Mucosa of rectum (tissue), 2 donors: ENCODE measurements around the gene UNC13B.

Experiments
- H3K27ac ChIP-seq, 2 donors: one replicate each; pipeline ENCODE4 v1.7.0; 2013; ENCODE audit warnings: inconsistent platforms in 2 of 2, low read depth in 2 of 2, low read length in 2 of 2
- H3K27me3 ChIP-seq, 2 donors: one replicate each; pipeline ENCODE4 v1.7.0; 2013; ENCODE audit warnings: low read length in 2 of 2; ENCODE audit not compliant: control insufficient read depth in 2 of 2, insufficient read depth in 2 of 2
- H3K36me3 ChIP-seq, 2 donors: one replicate each; pipeline ENCODE4 v1.7.0; 2013; ENCODE audit warnings: low read length in 2 of 2; ENCODE audit not compliant: control insufficient read depth in 2 of 2, insufficient read depth in 2 of 2
- H3K4me1 ChIP-seq, 2 donors: one replicate each; pipeline ENCODE4 v1.7.0; 2013; ENCODE audit warnings: low read length in 2 of 2, mild to moderate bottlenecking in 1 of 2; ENCODE audit not compliant: control insufficient read depth in 2 of 2, insufficient read depth in 2 of 2
- H3K4me3 ChIP-seq, 2 donors: one replicate each; pipeline ENCODE4 v1.7.0; 2013; ENCODE audit warnings: low read length in 2 of 2
- H3K9ac ChIP-seq, 2 donors: one replicate each; pipeline ENCODE4 v1.7.0; 2013; ENCODE audit warnings: low read length in 2 of 2, low read depth in 1 of 2, mild to moderate bottlenecking in 1 of 2
- H3K9me3 ChIP-seq, 2 donors: one replicate each; pipeline ENCODE4 v1.7.0; 2013; ENCODE audit warnings: low read length in 2 of 2; ENCODE audit not compliant: control insufficient read depth in 2 of 2
- donor health status: healthy.
- donor health status: Normal muscosa, but diverticular disease.

UNC13B gene

DNA sequence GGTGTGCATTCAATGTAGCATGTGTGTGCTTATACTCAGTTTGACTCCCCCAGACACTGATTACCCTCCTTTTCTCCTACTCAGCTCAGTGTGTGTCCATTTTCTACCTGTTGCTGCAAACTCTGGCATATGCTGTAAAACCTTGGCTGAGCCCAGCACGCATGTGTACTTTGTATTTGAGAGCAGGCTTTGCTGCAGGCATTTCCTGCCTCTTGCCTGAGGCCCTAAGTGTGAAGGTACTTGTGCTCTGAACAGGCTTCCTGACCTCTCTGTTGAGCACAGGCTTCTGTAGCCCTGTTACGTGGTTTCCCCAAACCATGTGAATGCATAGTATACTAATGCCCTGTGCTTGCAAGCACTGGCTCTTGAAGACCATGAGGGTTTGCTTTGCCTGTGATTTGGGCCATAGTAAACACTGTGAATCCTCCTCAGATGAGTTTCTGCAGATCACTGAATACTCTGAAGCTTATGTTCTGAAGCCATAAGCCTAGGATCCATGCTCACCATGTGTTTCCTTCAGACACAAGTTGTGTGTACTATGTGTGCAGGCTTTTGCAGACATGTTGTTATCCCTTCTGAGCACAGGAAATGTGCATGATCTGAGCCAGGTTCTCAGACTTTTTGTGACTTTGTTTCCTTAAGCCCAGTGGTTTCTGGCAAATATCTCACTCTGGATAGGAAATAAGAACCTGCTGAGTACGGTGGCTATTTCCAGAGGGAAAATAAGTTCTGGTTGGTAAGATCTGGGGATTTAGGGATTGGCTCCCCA lies 203.2 kb downstream of the UNC13B start:
- H3K27me3 ChIP-seq = no peaks in the 10 kb centered on the region
- H3K9ac ChIP-seq = no peak overlapping the region
- H3K36me3 ChIP-seq = peaks cover 5 to 9% of the 10 kb centered on the region in 2 donors
- no peaks in the 10 kb centered on the region for H3K4me1 ChIP-seq
- H3K4me3 ChIP-seq = no peak overlapping the region
- no peak overlapping the region for H3K27ac ChIP-seq
- H3K9me3 ChIP-seq = no peaks in the 10 kb centered on the region

DNA sequence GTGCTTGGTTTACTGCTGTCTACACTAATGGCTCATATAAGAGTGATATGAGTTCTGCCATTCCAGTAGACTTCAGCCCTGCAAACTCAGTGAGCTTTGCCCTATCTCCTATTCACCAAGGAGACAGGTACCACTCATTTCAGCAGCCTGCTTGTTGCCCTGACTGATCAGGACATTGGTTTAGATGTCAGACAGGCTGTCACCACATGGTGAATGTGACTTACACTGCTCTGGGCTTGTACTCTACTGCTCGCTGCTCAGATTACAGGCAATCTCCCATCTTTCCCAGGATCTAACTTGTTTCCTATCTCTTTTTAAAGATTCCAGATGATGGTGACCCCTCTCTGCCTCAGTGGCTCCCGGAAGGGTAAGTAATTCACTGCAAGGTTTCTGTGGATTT lies 204.8 kb downstream of the UNC13B start:
- H3K27me3 ChIP-seq = no peaks in the 10 kb centered on the region
- no peak overlapping the region for H3K9ac ChIP-seq
- no peaks in the 10 kb centered on the region for H3K9me3 ChIP-seq
- H3K27ac ChIP-seq = no peak overlapping the region
- H3K36me3 ChIP-seq = peaks cover 13 to 19% of the 10 kb centered on the region in 2 donors
- no peak overlapping the region for H3K4me3 ChIP-seq
- H3K4me1 ChIP-seq = no peaks in the 10 kb centered on the region

GRCh38 chr9:35367451-35367850 lies 205.6 kb downstream of the UNC13B start:
- H3K9ac ChIP-seq = no peak overlapping the region
- H3K36me3 ChIP-seq = peaks cover 13 to 23% of the 10 kb centered on the region in 2 donors
- H3K9me3 ChIP-seq = no peaks in the 10 kb centered on the region
- H3K27me3 ChIP-seq = no peaks in the 10 kb centered on the region
- H3K4me3 ChIP-seq = no peak overlapping the region
- no peak overlapping the region for H3K27ac ChIP-seq
- no peaks in the 10 kb centered on the region for H3K4me1 ChIP-seq

- Histone ChIP-seq H3K36me3 (peaks cover 18 to 23% of the 10 kb centered on the region in 2 donors), H3K9ac (no peak overlapping the region), H3K9me3 (no peaks in the 10 kb centered on the region), H3K4me3 (no peak overlapping the region), H3K4me1 (no peaks in the 10 kb centered on the region), H3K27me3 (no peaks in the 10 kb centered on the region), H3K27ac (no peak overlapping the region)
These were observed 208.4 kb downstream of the UNC13B start for GRCh38 chr9:35370241-35370640.

GRCh38 chr9:35374436-35374835 lies 212.6 kb downstream of the UNC13B start:
- no peak overlapping the region for H3K9ac ChIP-seq
- H3K9me3 ChIP-seq = no peaks in the 10 kb centered on the region
- no peak overlapping the region for H3K27ac ChIP-seq
- H3K4me3 ChIP-seq = no peak overlapping the region
- peaks cover 27 to 39% of the 10 kb centered on the region in 2 donors for H3K36me3 ChIP-seq
- H3K4me1 ChIP-seq = no peaks in the 10 kb centered on the region
- no peaks in the 10 kb centered on the region for H3K27me3 ChIP-seq

- no peaks in the 10 kb centered on the region for H3K4me1 ChIP-seq
- H3K27me3 ChIP-seq = no peaks in the 10 kb centered on the region
- no peak overlapping the region for H3K9ac ChIP-seq
- no peaks in the 10 kb centered on the region for H3K9me3 ChIP-seq
- no peak overlapping the region for H3K4me3 ChIP-seq
- peaks cover 25 to 37% of the 10 kb centered on the region in 2 donors for H3K36me3 ChIP-seq
- no peak overlapping the region for H3K27ac ChIP-seq
These were observed 213.1 kb downstream of the UNC13B start for GRCh38 chr9:35374910-35375309.

GRCh38 chr9:35380039-35380438 lies 218.2 kb downstream of the UNC13B start:
- Histone ChIP-seq H3K4me1 (no peaks in the 10 kb centered on the region), H3K9ac (no peak overlapping the region), H3K9me3 (no peaks in the 10 kb centered on the region), H3K36me3 (peaks cover 46 to 58% of the 10 kb centered on the region in 2 donors), H3K27me3 (no peaks in the 10 kb centered on the region), H3K4me3 (no peak overlapping the region), H3K27ac (no peak overlapping the region)

DNA sequence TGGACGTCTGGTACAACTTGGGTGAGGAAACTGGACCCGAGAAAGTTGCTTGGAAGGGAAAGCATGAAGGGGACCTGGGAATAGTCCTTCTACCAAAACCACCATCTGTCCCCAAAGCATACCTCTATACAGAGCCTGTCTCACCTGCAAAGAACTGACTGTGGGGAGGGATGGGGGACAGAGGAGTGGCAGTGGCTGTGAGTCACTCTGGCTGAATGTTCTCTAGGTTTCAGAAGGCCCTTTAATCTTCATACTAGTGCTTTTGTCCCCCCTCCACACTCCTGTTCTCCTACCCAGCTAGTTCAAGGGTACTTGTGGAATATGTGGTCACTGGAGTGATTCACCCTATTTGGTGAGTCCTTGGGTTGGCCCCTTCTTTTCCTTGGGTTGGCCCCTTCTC lies 218.8 kb downstream of the UNC13B start:
- Histone ChIP-seq H3K27ac (no peak overlapping the region), H3K9ac (no peak overlapping the region), H3K4me1 (no peaks in the 10 kb centered on the region), H3K27me3 (no peaks in the 10 kb centered on the region), H3K4me3 (no peak overlapping the region), H3K36me3 (peaks cover 49 to 63% of the 10 kb centered on the region in 2 donors), H3K9me3 (no peaks in the 10 kb centered on the region)

GRCh38 chr9:35385042-35385441 lies 223.2 kb downstream of the UNC13B start:
- H3K4me3 ChIP-seq = no peak overlapping the region
- H3K27ac ChIP-seq = no peak overlapping the region
- H3K27me3 ChIP-seq = no peaks in the 10 kb centered on the region
- H3K36me3 ChIP-seq = peaks cover 66 to 73% of the 10 kb centered on the region in 2 donors
- H3K9me3 ChIP-seq = no peaks in the 10 kb centered on the region
- no peak overlapping the region for H3K9ac ChIP-seq
- no peaks in the 10 kb centered on the region for H3K4me1 ChIP-seq

DNA sequence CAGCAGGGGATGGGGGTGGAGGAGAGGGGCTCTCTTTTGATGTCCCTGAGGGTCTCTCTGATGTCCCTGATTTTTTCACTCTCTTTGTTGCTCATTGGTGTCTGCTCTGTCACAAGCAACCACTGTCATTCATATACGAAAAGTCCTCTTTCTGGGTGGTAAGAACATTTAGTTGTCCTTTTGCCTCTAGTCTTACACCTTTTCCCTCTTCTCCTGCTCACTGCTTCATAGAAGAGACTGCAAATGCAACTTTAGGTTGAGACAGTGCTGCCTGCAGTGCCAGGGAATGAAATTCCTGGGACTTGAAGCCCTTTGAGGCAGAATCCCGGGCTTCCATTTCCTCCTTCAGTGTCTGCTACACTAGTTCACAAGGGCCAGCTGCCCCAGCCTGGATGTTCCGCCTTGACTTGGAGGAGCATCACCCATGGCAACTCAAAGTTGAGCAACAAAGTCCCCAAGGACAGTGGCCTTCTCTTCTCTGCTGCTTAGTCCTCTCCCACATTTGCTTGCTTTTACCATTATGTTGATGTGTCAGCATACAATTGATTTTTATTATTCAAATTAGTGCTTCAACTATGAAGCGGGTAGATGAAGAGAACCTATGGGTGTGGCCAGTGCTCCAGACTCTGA lies 233.4 kb downstream of the UNC13B start:
- H3K36me3 ChIP-seq = peaks cover 63 to 69% of the 10 kb centered on the region in 2 donors
- H3K9ac ChIP-seq = no peak overlapping the region
- H3K27ac ChIP-seq = no peak overlapping the region
- no peak overlapping the region for H3K4me3 ChIP-seq
- H3K4me1 ChIP-seq = no peaks in the 10 kb centered on the region
- no peaks in the 10 kb centered on the region for H3K27me3 ChIP-seq
- H3K9me3 ChIP-seq = no peaks in the 10 kb centered on the region
